Measurements from ENCODE around the gene ANKRD33B.

The ANKRD33B gene

GRCh38 chr5:10559871-10560270 lies 4.0 kb upstream of the ANKRD33B start:
- H3K27me3 ChIP-seq (ENCODE audit: insufficient read depth, insufficient read length): peaks cover 14% of the 10 kb centered on the region
- TF ChIP-seq SUZ12 (IDR thresholded peaks at IDR 0.05; ENCODE audit: extremely low read depth, insufficient read depth, insufficient read length): no peak
- TF ChIP-seq YY1 (IDR thresholded peaks at IDR 0.05; ENCODE audit: insufficient read depth, insufficient read length): no peak
- TF ChIP-seq ZNF274 (IDR thresholded peaks at IDR 0.05; ENCODE audit: low read depth, low read length): no peak

GRCh38 chr5:10562201-10563109 lies 1.4 kb upstream of the ANKRD33B start:
- H3K9ac ChIP-seq (ENCODE audit: insufficient read length, low read depth): peak overlapping the region; percentile 82
- peaks cover 13% of the 10 kb centered on the region for H3K4me1 ChIP-seq (ENCODE audit: insufficient read depth, insufficient read length)
- no peak for DNase-seq (ENCODE audit: low read depth, low spot score)
- no peaks in the 10 kb centered on the region for H3K9me3 ChIP-seq (ENCODE audit: insufficient read depth, low read length)
- TF ChIP-seq YY1 (IDR thresholded peaks at IDR 0.05; ENCODE audit: insufficient read depth, insufficient read length) (no peak), SUZ12 (IDR thresholded peaks at IDR 0.05; ENCODE audit: extremely low read depth, insufficient read depth, insufficient read length) (no peak), ZNF274 (IDR thresholded peaks at IDR 0.05; ENCODE audit: low read depth, low read length) (no peak)
- peak overlapping the region; percentile 56 for H3K4me3 ChIP-seq (ENCODE audit: insufficient read length, low read depth)
- peaks cover 32% of the 10 kb centered on the region for H3K27me3 ChIP-seq (ENCODE audit: insufficient read depth, insufficient read length)
- peaks cover 6% of the 10 kb centered on the region for H3K36me3 ChIP-seq (ENCODE audit: insufficient read depth, insufficient read length, low read length)

More at GRCh38 chr5:10559871-10560270, 4.0 kb upstream of the ANKRD33B start:
- H3K9ac ChIP-seq (ENCODE audit: insufficient read length, low read depth): no peak overlapping the region
- no peaks in the 10 kb centered on the region for H3K9me3 ChIP-seq (ENCODE audit: insufficient read depth, low read length)
- no peak for DNase-seq (ENCODE audit: low read depth, low spot score)
- peaks cover 11% of the 10 kb centered on the region for H3K4me1 ChIP-seq (ENCODE audit: insufficient read depth, insufficient read length)
- no peak overlapping the region for H3K4me3 ChIP-seq (ENCODE audit: insufficient read length, low read depth)
- no peaks in the 10 kb centered on the region for H3K36me3 ChIP-seq (ENCODE audit: insufficient read depth, insufficient read length, low read length)

- TF ChIP-seq ZNF274 (IDR thresholded peaks at IDR 0.05; ENCODE audit: low read depth, low read length): no peak
- no peak for TF ChIP-seq YY1 (IDR thresholded peaks at IDR 0.05; ENCODE audit: insufficient read depth, insufficient read length)
- no peak for TF ChIP-seq SUZ12 (IDR thresholded peaks at IDR 0.05; ENCODE audit: extremely low read depth, insufficient read depth, insufficient read length)
- H3K36me3 ChIP-seq (ENCODE audit: insufficient read depth, insufficient read length, low read length): peaks cover 6% of the 10 kb centered on the region
- peaks cover 35% of the 10 kb centered on the region for H3K27me3 ChIP-seq (ENCODE audit: insufficient read depth, insufficient read length)
- H3K4me3 ChIP-seq (ENCODE audit: insufficient read length, low read depth): peak overlapping the region; percentile 56
- peaks cover 12% of the 10 kb centered on the region for H3K4me1 ChIP-seq (ENCODE audit: insufficient read depth, insufficient read length)
- H3K9ac ChIP-seq (ENCODE audit: insufficient read length, low read depth): peak overlapping the region; percentile 82
- no peak for DNase-seq (ENCODE audit: low read depth, low spot score)
- no peaks in the 10 kb centered on the region for H3K9me3 ChIP-seq (ENCODE audit: insufficient read depth, low read length)
These were observed 543 bp upstream of the ANKRD33B start for GRCh38 chr5:10563110-10563944.

- Histone ChIP-seq H3K9me3 (ENCODE audit: insufficient read depth, low read length) (no peaks in the 10 kb centered on the region), H3K36me3 (ENCODE audit: insufficient read depth, insufficient read length, low read length) (peaks cover 6% of the 10 kb centered on the region), H3K9ac (ENCODE audit: insufficient read length, low read depth) (peak overlapping the region; percentile 81), H3K4me3 (ENCODE audit: insufficient read length, low read depth) (peak overlapping the region; percentile 66), H3K4me1 (ENCODE audit: insufficient read depth, insufficient read length) (peaks cover 12% of the 10 kb centered on the region), H3K27me3 (ENCODE audit: insufficient read depth, insufficient read length) (peaks cover 35% of the 10 kb centered on the region)
- no peak for DNase-seq (ENCODE audit: low read depth, low spot score)
- TF ChIP-seq ZNF274 (IDR thresholded peaks at IDR 0.05; ENCODE audit: low read depth, low read length) (no peak), SUZ12 (IDR thresholded peaks at IDR 0.05; ENCODE audit: extremely low read depth, insufficient read depth, insufficient read length) (no peak), YY1 (IDR thresholded peaks at IDR 0.05; ENCODE audit: insufficient read depth, insufficient read length) (no peak)
These were observed 1.2 kb downstream of the ANKRD33B start for GRCh38 chr5:10564838-10565784.

GRCh38 chr5:10565785-10566542 lies 2.1 kb downstream of the ANKRD33B start:
- peaks cover 35% of the 10 kb centered on the region for H3K27me3 ChIP-seq (ENCODE audit: insufficient read depth, insufficient read length)
- H3K9me3 ChIP-seq (ENCODE audit: insufficient read depth, low read length): no peaks in the 10 kb centered on the region
- no peak for DNase-seq (ENCODE audit: low read depth, low spot score)
- no peak for TF ChIP-seq YY1 (IDR thresholded peaks at IDR 0.05; ENCODE audit: insufficient read depth, insufficient read length)
- no peak for TF ChIP-seq SUZ12 (IDR thresholded peaks at IDR 0.05; ENCODE audit: extremely low read depth, insufficient read depth, insufficient read length)
- no peak for TF ChIP-seq ZNF274 (IDR thresholded peaks at IDR 0.05; ENCODE audit: low read depth, low read length)
- peaks cover 6% of the 10 kb centered on the region for H3K36me3 ChIP-seq (ENCODE audit: insufficient read depth, insufficient read length, low read length)
- peak overlapping the region; percentile 66 for H3K4me3 ChIP-seq (ENCODE audit: insufficient read length, low read depth)
- peak overlapping the region; percentile 74 for H3K9ac ChIP-seq (ENCODE audit: insufficient read length, low read depth)
- H3K4me1 ChIP-seq (ENCODE audit: insufficient read depth, insufficient read length): peaks cover 12% of the 10 kb centered on the region

GRCh38 chr5:10566543-10567068 lies 2.7 kb downstream of the ANKRD33B start:
- peaks cover 35% of the 10 kb centered on the region for H3K27me3 ChIP-seq (ENCODE audit: insufficient read depth, insufficient read length)
- H3K9ac ChIP-seq (ENCODE audit: insufficient read length, low read depth): peak overlapping the region; percentile 21
- H3K36me3 ChIP-seq (ENCODE audit: insufficient read depth, insufficient read length, low read length): peaks cover 6% of the 10 kb centered on the region

More at GRCh38 chr5:10566543-10567068, 2.7 kb downstream of the ANKRD33B start:
- Histone ChIP-seq H3K4me3 (ENCODE audit: insufficient read length, low read depth) (no peak overlapping the region), H3K9me3 (ENCODE audit: insufficient read depth, low read length) (no peaks in the 10 kb centered on the region), H3K4me1 (ENCODE audit: insufficient read depth, insufficient read length) (peaks cover 12% of the 10 kb centered on the region)
- no peak for DNase-seq (ENCODE audit: low read depth, low spot score)
- no peak for TF ChIP-seq ZNF274 (IDR thresholded peaks at IDR 0.05; ENCODE audit: low read depth, low read length)
- no peak for TF ChIP-seq YY1 (IDR thresholded peaks at IDR 0.05; ENCODE audit: insufficient read depth, insufficient read length)
- TF ChIP-seq SUZ12 (IDR thresholded peaks at IDR 0.05; ENCODE audit: extremely low read depth, insufficient read depth, insufficient read length): no peak

All from NT2/D1 (cell line).